H4 (cell line): ENCODE results near the gene TIMM13. TPM values are rescaled to one million over a fixed set of nuclear protein-coding genes. Genes with fewer than 3 reads are reported as not detected.
"Not testable (repeated sequence)": the region's sequence is repeated elsewhere in the genome, so short reads cannot be mapped to it uniquely, and the experiment has no call there.

Experiments used
- DNase-seq: peaks from one replicate; pipeline ENCODE4 v3.0.0-alpha.2; 2015; ENCODE audit warnings: low spot score
- total RNA-seq: library from RNA; depleted of rRNA; stranded (reverse); fragments of >200 nt; shearing (Covaris generic); gene quantifications from 2 replicates; pipeline ENCODE4 v1.2.3, GENCODE V29; 2014

The TIMM13 gene
- total RNA-seq, 1 experiment from 2014 or later, result 40.8 TPM

- DNase-seq, result no peak
Observed at GRCh38 chr19:2431318-2432055, 4.1 kb upstream of the TIMM13 start.

- DNase-seq, result no peak
Observed at GRCh38 chr19:2429917-2430535, 2.6 kb upstream of the TIMM13 start.

GRCh38 chr19:2428756-2429711 lies 1.6 kb upstream of the TIMM13 start:
- DNase-seq, result no peak

GRCh38 chr19:2428321-2428690 lies 920 bp upstream of the TIMM13 start:
- DNase-seq, result no peak

- DNase-seq, result no peak
Observed at GRCh38 chr19:2426611-2427428, 566 bp downstream of the TIMM13 start.

GRCh38 chr19:2425622-2426581 lies 1.5 kb downstream of the TIMM13 start:
- DNase-seq, result no peak

GRCh38 chr19:2424686-2425621 lies 2.4 kb downstream of the TIMM13 start:
- no peak for DNase-seq

GRCh38 chr19:2423915-2424685 lies 3.3 kb downstream of the TIMM13 start:
- DNase-seq, result no peak

- no peak for DNase-seq
Observed at GRCh38 chr19:2423071-2423914, 4.1 kb downstream of the TIMM13 start.

GRCh38 chr19:2421581-2422306 lies 5.6 kb downstream of the TIMM13 start:
- no peak for DNase-seq

- no peak for DNase-seq
Observed at GRCh38 chr19:2420490-2420889, 6.9 kb downstream of the TIMM13 start.

- DNase-seq, result no peak
Observed at GRCh38 chr19:2419754-2420153, 7.6 kb downstream of the TIMM13 start.

GRCh38 chr19:2417881-2418406 lies 9.4 kb downstream of the TIMM13 start:
- DNase-seq, result no peak

- not testable (repeated sequence) for DNase-seq
Observed at GRCh38 chr19:2417436-2417835, 9.9 kb downstream of the TIMM13 start.

- DNase-seq, result no peak
Observed at GRCh38 chr19:2416321-2417097, 10.9 kb downstream of the TIMM13 start.

- no peak for DNase-seq
Observed at GRCh38 chr19:2415973-2416319, 11.4 kb downstream of the TIMM13 start.
